ENCODE results near the gene CYTH1. TPM values are rescaled to one million over a fixed set of nuclear protein-coding genes. Genes with fewer than 3 reads are reported as not detected.

Gene CYTH1
- polyA plus RNA-seq, 1 donor from 2014 or later = 120 TPM

DNA sequence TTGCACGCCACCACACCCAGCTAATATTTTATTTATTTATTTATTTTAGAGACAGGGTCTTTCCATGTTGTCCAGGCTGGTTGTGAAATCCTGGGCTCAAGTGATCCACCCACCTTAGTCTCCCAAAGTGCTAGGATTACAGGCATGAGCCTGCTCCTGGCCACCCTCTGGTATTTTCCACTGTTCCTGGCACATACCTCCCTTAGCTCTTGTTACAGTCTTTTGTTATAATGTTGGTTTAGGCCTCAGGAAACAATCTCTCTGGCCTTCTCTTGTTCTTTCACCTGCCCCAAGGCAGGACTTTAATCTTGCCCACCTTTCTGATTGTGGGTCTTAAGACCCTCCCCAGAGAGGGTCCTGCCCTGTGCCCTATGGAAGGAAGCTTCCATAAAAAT is 3.6 kb upstream of the CYTH1 start:
- H3K9me2 ChIP-seq (ENCODE audit: insufficient read depth, low read length) = no peaks in the 10 kb centered on the region
- H3K4me2 ChIP-seq (ENCODE audit: low read length) = no peak overlapping the region
- H3K27ac ChIP-seq (ENCODE audit: low read length) = no peak overlapping the region
- H3K9ac ChIP-seq (ENCODE audit: low read length) = no peak overlapping the region
- H4K20me1 ChIP-seq (ENCODE audit: insufficient read depth) = no peaks in the 10 kb centered on the region
- no peaks in the 10 kb centered on the region for H3K36me3 ChIP-seq (ENCODE audit: insufficient read depth, low read length)
- no peaks in the 10 kb centered on the region for H3K9me3 ChIP-seq (ENCODE audit: low read length)
- no peak overlapping the region for H2AFZ ChIP-seq (ENCODE audit: low read depth, low read length)
- H3F3A ChIP-seq (ENCODE audit: insufficient read depth, low read length, poor library complexity, severe bottlenecking) = no peaks in the 10 kb centered on the region
- no peaks in the 10 kb centered on the region for H3K27me3 ChIP-seq (ENCODE audit: insufficient read depth, low read depth, low read length)
- TF ChIP-seq, protein P1, sequence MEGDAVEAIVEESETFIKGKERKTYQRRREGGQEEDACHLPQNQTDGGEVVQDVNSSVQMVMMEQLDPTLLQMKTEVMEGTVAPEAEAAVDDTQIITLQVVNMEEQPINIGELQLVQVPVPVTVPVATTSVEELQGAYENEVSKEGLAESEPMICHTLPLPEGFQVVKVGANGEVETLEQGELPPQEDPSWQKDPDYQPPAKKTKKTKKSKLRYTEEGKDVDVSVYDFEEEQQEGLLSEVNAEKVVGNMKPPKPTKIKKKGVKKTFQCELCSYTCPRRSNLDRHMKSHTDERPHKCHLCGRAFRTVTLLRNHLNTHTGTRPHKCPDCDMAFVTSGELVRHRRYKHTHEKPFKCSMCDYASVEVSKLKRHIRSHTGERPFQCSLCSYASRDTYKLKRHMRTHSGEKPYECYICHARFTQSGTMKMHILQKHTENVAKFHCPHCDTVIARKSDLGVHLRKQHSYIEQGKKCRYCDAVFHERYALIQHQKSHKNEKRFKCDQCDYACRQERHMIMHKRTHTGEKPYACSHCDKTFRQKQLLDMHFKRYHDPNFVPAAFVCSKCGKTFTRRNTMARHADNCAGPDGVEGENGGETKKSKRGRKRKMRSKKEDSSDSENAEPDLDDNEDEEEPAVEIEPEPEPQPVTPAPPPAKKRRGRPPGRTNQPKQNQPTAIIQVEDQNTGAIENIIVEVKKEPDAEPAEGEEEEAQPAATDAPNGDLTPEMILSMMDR (IDR thresholded peaks at IDR 0.05; ENCODE audit: poor library complexity, severe bottlenecking) = no peak
- H3K79me2 ChIP-seq (replicated peaks; ENCODE audit: insufficient read depth, low read length) = peaks cover 4% of the 10 kb centered on the region
- H3K4me3 ChIP-seq (ENCODE audit: low read length) = no peak overlapping the region

DNA sequence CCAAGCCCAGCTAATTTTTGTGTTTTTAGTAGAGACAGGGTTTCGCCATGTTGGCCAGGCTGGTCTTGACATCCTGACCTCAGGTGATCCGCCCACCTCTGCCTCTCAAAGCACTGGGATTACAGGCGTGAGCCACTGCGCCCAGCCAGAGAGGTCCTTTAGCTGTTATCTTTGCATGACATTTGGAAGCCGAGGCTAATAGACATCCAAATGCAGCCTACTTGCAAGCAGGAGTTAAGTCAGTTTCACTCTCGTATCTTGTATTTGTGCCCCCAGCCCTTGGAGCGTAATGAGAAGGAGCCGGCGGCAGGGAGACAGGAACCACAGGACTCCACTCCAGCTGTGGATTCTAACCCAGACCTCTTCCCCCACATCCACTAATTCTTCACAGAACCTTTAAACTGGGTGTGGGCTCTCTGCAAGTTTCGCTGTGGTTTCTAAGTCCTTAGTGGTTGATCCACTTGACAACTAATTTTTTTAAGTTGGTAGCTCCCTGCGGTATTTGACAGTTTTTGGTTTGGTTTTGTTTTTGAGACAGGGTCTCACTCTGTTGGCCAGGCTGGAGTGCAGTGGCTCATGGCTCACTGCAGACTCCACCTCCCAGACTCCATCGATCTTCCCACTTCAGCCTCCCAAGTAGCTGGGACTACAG is 3.1 kb upstream of the CYTH1 start:
- no peak for TF ChIP-seq EP300 (conservative IDR thresholded peaks at IDR 0.05; ENCODE audit: poor library complexity, severe bottlenecking)
- TF ChIP-seq MXI1 (conservative IDR thresholded peaks at IDR 0.05; ENCODE audit: poor library complexity, severe bottlenecking) = no peak
- TF ChIP-seq RAD21 (conservative IDR thresholded peaks at IDR 0.05) = no peak
- TF ChIP-seq TAF1 (IDR thresholded peaks at IDR 0.05; ENCODE audit: low read depth) = no peak
- TF ChIP-seq EZH2 (IDR thresholded peaks at IDR 0.05; ENCODE audit: borderline replicate concordance, insufficient read depth, low read length, poor library complexity, severe bottlenecking) = no peak
- no peak for TF ChIP-seq POLR2AphosphoS5 (IDR thresholded peaks at IDR 0.05)
- TF ChIP-seq, protein P1 (IDR thresholded peaks at IDR 0.05; ENCODE audit: poor library complexity, severe bottlenecking) = no peak
- TF ChIP-seq SMC3 (conservative IDR thresholded peaks at IDR 0.05; ENCODE audit: poor library complexity) = no peak
- TF ChIP-seq, protein P2, sequence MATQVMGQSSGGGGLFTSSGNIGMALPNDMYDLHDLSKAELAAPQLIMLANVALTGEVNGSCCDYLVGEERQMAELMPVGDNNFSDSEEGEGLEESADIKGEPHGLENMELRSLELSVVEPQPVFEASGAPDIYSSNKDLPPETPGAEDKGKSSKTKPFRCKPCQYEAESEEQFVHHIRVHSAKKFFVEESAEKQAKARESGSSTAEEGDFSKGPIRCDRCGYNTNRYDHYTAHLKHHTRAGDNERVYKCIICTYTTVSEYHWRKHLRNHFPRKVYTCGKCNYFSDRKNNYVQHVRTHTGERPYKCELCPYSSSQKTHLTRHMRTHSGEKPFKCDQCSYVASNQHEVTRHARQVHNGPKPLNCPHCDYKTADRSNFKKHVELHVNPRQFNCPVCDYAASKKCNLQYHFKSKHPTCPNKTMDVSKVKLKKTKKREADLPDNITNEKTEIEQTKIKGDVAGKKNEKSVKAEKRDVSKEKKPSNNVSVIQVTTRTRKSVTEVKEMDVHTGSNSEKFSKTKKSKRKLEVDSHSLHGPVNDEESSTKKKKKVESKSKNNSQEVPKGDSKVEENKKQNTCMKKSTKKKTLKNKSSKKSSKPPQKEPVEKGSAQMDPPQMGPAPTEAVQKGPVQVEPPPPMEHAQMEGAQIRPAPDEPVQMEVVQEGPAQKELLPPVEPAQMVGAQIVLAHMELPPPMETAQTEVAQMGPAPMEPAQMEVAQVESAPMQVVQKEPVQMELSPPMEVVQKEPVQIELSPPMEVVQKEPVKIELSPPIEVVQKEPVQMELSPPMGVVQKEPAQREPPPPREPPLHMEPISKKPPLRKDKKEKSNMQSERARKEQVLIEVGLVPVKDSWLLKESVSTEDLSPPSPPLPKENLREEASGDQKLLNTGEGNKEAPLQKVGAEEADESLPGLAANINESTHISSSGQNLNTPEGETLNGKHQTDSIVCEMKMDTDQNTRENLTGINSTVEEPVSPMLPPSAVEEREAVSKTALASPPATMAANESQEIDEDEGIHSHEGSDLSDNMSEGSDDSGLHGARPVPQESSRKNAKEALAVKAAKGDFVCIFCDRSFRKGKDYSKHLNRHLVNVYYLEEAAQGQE (IDR thresholded peaks at IDR 0.05; ENCODE audit: borderline replicate concordance) = no peak
- H2AFZ ChIP-seq (ENCODE audit: low read depth, low read length) = no peak overlapping the region
- H3K27me3 ChIP-seq (ENCODE audit: insufficient read depth, low read depth, low read length) = no peaks in the 10 kb centered on the region
- H3K9me2 ChIP-seq (ENCODE audit: insufficient read depth, low read length) = no peaks in the 10 kb centered on the region
- no peak overlapping the region for H3K4me3 ChIP-seq (ENCODE audit: low read length)
- no peaks in the 10 kb centered on the region for H3K9me3 ChIP-seq (ENCODE audit: low read length)
- peaks cover 10% of the 10 kb centered on the region for H3K79me2 ChIP-seq (replicated peaks; ENCODE audit: insufficient read depth, low read length)
- no peaks in the 10 kb centered on the region for H3F3A ChIP-seq (ENCODE audit: insufficient read depth, low read length, poor library complexity, severe bottlenecking)
- H3K9ac ChIP-seq (ENCODE audit: low read length) = no peak overlapping the region
- H3K27ac ChIP-seq (ENCODE audit: low read length) = no peak overlapping the region
- H4K20me1 ChIP-seq (ENCODE audit: insufficient read depth) = no peaks in the 10 kb centered on the region
- no peaks in the 10 kb centered on the region for H3K36me3 ChIP-seq (ENCODE audit: insufficient read depth, low read length)
- H3K4me2 ChIP-seq (ENCODE audit: low read length) = no peak overlapping the region

Data from neural cell (in vitro differentiated cells).